SU-DHL-6 (cell line): ENCODE measurements around the gene CORO1C.

Experiments used
- H2AFZ ChIP-seq: fragments of 200-600 bp; sonication (generic); 2 replicates; pipeline ENCODE4 v1.6.1; 2014; ENCODE audit warnings: low read depth, mild to moderate bottlenecking, moderate library complexity, mixed read lengths, antibody characterized with exemption, low read length; ENCODE audit not compliant: severe bottlenecking
- H3F3A ChIP-seq: fragments of 200-600 bp; shearing (Covaris generic); 2 replicates; pipeline ENCODE4 v1.6.0; 2016; ENCODE audit warnings: antibody characterized with exemption, mild to moderate bottlenecking; ENCODE audit not compliant: insufficient read depth
- H3K27ac ChIP-seq: fragments of 200-600 bp; sonication (generic); 2 replicates; pipeline ENCODE4 v1.5.1; 2016; ENCODE audit warnings: low read depth, mild to moderate bottlenecking, low read length, moderate library complexity, mixed read lengths
- H3K27me3 ChIP-seq: fragments of 200-600 bp; sonication (generic), shearing (Covaris generic); 2 replicates; pipeline ENCODE4 v1.6.0; 2014; ENCODE audit warnings: mild to moderate bottlenecking, low read length
- H3K36me3 ChIP-seq: fragments of 200-600 bp; sonication (generic); 2 replicates; pipeline ENCODE4 v1.6.1; 2014; ENCODE audit warnings: mild to moderate bottlenecking, low read length, mixed read lengths
- H3K4me2 ChIP-seq: fragments of 300-600, 200-600 bp; shearing (Covaris generic), sonication (generic); 2 replicates; pipeline ENCODE4 v1.6.0; 2014; ENCODE audit warnings: low read length, low read depth, mild to moderate bottlenecking; ENCODE audit not compliant: poor library complexity, severe bottlenecking
- H3K4me3 ChIP-seq: fragments of 200-600 bp; sonication (generic); 2 replicates; pipeline ENCODE4 v1.5.1; 2014; ENCODE audit warnings: antibody characterized with exemption, low read length, mild to moderate bottlenecking, mixed read lengths; ENCODE audit not compliant: insufficient read depth, poor library complexity, severe bottlenecking
- H3K79me2 ChIP-seq: fragments of 200-600 bp; sonication (generic); 2 replicates; pipeline ENCODE4 v1.6.1; 2014; ENCODE audit warnings: mild to moderate bottlenecking, low read length, moderate library complexity; ENCODE audit not compliant: insufficient read depth
- H3K9ac ChIP-seq: fragments of 200-600 bp; sonication (generic); 2 replicates; pipeline ENCODE4 v1.7.0; 2014; ENCODE audit warnings: mild to moderate bottlenecking, low read length
- H3K9me2 ChIP-seq: fragments of 200-600 bp; sonication (generic); replicated peaks from 2 replicates; pipeline ENCODE4 v1.6.1; 2014; ENCODE audit warnings: low read length; ENCODE audit not compliant: insufficient read depth
- H3K9me3 ChIP-seq: fragments of 200-600 bp; sonication (generic); 2 replicates; pipeline ENCODE4 v1.6.1; 2014; ENCODE audit warnings: low read length, mixed read lengths; ENCODE audit not compliant: insufficient read depth
- H4K20me1 ChIP-seq: fragments of 200-600 bp; sonication (generic); 2 replicates; pipeline ENCODE4 v1.6.1; 2014; ENCODE audit warnings: low read depth, mild to moderate bottlenecking, antibody characterized with exemption, low read length, moderate library complexity, mixed read lengths
- CTCF ChIP-seq: fragments of 200-600 bp; sonication (generic); IDR thresholded peaks from one replicate; pipeline ENCODE4 v1.5.1; 2017; ENCODE audit warnings: antibody characterized with exemption, mild to moderate bottlenecking, low read length, moderate library complexity; ENCODE audit not compliant: insufficient read depth, poor library complexity, severe bottlenecking
- EZH2phosphoT487 ChIP-seq: fragments of 200-600 bp; sonication (generic), shearing (Covaris generic); conservative IDR thresholded peaks from 2 replicates; pipeline ENCODE4 v1.6.1; 2018; ENCODE audit warnings: mild to moderate bottlenecking, antibody characterized with exemption, low read length, moderate library complexity, mixed read lengths

CORO1C gene

GRCh38 chr12:108768591-108769500 lies 37.5 kb upstream of the CORO1C start:
- H3K27ac ChIP-seq = no peak overlapping the region
- H3K4me2 ChIP-seq = no peak overlapping the region
- H4K20me1 ChIP-seq = no peaks in the 10 kb centered on the region
- no peak overlapping the region for H3K4me3 ChIP-seq
- H3K9ac ChIP-seq = no peak overlapping the region
- H3K9me3 ChIP-seq = no peaks in the 10 kb centered on the region
- no peak overlapping the region for H2AFZ ChIP-seq
- H3K79me2 ChIP-seq = no peaks in the 10 kb centered on the region
- H3K9me2 ChIP-seq = no peaks in the 10 kb centered on the region
- no peaks in the 10 kb centered on the region for H3F3A ChIP-seq
- no peak for TF ChIP-seq EZH2phosphoT487
- no peak for TF ChIP-seq CTCF
- H3K27me3 ChIP-seq = no peaks in the 10 kb centered on the region
- no peaks in the 10 kb centered on the region for H3K36me3 ChIP-seq

GRCh38 chr12:108766294-108766693 lies 35.0 kb upstream of the CORO1C start:
- Histone ChIP-seq H3K27ac (no peak overlapping the region), H3K27me3 (no peaks in the 10 kb centered on the region), H3K4me2 (no peak overlapping the region), H3K79me2 (no peaks in the 10 kb centered on the region), H3K9me3 (no peaks in the 10 kb centered on the region), H3K4me3 (no peak overlapping the region), H3K36me3 (no peaks in the 10 kb centered on the region), H4K20me1 (no peaks in the 10 kb centered on the region), H2AFZ (no peak overlapping the region), H3K9me2 (no peaks in the 10 kb centered on the region), H3K9ac (no peak overlapping the region), H3F3A (no peaks in the 10 kb centered on the region)
- no peak for TF ChIP-seq EZH2phosphoT487

- no peak overlapping the region for H3K4me3 ChIP-seq
- H2AFZ ChIP-seq = no peak overlapping the region
- no peaks in the 10 kb centered on the region for H3K9me2 ChIP-seq
- no peaks in the 10 kb centered on the region for H3K9me3 ChIP-seq
- no peak overlapping the region for H3K27ac ChIP-seq
- H3F3A ChIP-seq = no peaks in the 10 kb centered on the region
- no peaks in the 10 kb centered on the region for H4K20me1 ChIP-seq
- H3K4me2 ChIP-seq = no peak overlapping the region
- no peak overlapping the region for H3K9ac ChIP-seq
- no peaks in the 10 kb centered on the region for H3K27me3 ChIP-seq
- H3K79me2 ChIP-seq = no peaks in the 10 kb centered on the region
- H3K36me3 ChIP-seq = no peaks in the 10 kb centered on the region
- TF ChIP-seq EZH2phosphoT487 = no peak
- no peak for TF ChIP-seq CTCF
Measured at GRCh38 chr12:108765289-108765764, 34.0 kb upstream of the CORO1C start.
